HG02870 (cell line): ENCODE data around the gene MC1R.
"Not testable (repeated sequence)": the region's sequence is repeated elsewhere in the genome, so short reads cannot be mapped to it uniquely, and the experiment has no call there.

Experiments used
- ATAC-seq: cut with Tn5 transposase; IDR thresholded peaks from one replicate; pipeline ENCODE4 v1.9.1; 2021; ENCODE audit warnings: mild to moderate bottlenecking, moderate library complexity; ENCODE audit not compliant: unreplicated experiment

The MC1R gene

GRCh38 chr16:89934019-89934418, 15.4 kb downstream of the MC1R start:
- ATAC-seq, result not testable (repeated sequence)

DNA sequence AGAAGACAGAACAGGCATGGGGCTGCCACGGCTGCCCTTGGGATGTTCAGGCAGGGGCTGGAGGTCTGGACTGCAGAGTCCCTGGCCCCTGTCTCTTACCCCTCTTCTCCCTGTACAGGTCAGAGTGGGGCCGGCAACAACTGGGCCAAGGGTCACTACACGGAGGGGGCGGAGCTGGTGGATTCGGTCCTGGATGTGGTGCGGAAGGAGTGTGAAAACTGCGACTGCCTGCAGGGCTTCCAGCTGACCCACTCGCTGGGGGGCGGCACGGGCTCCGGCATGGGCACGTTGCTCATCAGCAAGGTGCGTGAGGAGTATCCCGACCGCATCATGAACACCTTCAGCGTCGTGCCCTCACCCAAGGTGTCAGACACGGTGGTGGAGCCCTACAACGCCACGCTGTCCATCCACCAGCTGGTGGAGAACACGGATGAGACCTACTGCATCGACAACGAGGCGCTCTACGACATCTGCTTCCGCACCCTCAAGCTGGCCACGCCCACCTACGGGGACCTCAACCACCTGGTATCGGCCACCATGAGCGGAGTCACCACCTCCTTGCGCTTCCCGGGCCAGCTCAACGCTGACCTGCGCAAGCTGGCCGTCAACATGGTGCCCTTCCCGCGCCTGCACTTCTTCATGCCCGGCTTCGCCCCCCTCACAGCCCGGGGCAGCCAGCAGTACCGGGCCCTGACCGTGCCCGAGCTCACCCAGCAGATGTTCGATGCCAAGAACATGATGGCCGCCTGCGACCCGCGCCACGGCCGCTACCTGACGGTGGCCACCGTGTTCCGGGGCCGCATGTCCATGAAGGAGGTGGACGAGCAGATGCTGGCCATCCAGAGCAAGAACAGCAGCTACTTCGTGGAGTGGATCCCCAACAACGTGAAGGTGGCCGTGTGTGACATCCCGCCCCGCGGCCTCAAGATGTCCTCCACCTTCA, 16.2 kb downstream of the MC1R start:
- ATAC-seq, result no peak

DNA sequence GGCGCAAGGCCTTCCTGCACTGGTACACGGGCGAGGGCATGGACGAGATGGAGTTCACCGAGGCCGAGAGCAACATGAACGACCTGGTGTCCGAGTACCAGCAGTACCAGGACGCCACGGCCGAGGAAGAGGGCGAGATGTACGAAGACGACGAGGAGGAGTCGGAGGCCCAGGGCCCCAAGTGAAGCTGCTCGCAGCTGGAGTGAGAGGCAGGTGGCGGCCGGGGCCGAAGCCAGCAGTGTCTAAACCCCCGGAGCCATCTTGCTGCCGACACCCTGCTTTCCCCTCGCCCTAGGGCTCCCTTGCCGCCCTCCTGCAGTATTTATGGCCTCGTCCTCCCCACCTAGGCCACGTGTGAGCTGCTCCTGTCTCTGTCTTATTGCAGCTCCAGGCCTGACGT, 17.0 kb downstream of the MC1R start:
- ATAC-seq, result not testable (repeated sequence)

DNA sequence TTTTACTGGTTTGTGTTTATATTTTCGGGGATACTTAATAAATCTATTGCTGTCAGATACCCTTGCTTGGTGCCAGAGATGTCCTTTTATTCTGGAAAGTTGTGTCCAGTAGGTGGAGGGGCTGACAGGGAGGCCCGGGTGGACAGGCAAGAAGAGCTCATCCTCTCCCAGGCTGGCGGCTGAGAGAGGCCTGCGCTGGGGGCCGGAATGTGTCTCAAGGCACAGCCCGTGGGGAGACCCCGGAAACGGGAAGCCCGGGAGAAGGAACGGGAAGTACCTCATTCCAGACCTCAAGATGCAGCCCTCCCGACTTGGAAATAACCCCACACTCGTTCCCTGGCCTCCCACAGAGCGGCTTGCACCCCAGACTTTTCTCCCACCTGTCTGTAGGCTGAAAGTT, 17.4 kb downstream of the MC1R start:
- ATAC-seq, result no peak

DNA sequence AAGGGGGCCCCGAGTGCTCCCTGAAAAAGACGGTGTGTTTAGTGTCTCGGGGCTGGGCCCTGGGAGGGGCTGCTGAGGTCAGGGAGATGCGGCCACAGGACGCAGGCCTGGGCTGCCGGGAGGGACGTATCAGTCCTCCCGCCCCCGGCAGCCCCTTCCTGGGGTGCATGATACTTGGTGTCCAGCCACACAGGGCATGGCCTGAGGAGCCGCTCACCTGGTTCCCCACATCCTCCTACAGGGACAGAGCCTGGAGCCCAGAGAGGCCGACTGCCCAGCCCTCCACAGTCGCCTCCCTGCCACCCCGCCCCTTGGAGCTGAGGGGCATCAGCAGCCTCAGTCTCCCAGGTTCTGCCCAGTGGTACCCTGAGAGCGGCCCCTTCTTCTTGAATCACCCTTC, 17.8 kb downstream of the MC1R start:
- no peak for ATAC-seq

DNA sequence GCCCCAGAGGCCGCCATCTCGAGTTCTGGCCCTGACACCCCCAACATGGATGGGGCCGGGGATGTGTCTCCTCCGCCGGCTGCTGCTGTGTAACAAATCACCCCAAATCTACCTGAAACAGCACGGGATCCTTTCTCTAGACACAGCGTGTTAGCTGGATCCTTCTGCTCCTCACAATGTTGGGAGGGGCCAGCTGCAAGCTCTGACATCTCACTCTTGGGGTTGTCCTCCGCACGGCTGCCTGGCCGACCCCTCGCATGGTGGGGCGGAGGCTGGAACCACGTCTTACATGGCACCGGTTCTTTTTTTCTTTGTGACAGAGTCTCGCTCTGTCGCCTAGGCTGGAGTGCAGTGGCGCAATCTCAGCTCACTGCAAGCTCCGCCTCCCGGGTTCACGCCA, 18.3 kb downstream of the MC1R start:
- ATAC-seq, result no peak

DNA sequence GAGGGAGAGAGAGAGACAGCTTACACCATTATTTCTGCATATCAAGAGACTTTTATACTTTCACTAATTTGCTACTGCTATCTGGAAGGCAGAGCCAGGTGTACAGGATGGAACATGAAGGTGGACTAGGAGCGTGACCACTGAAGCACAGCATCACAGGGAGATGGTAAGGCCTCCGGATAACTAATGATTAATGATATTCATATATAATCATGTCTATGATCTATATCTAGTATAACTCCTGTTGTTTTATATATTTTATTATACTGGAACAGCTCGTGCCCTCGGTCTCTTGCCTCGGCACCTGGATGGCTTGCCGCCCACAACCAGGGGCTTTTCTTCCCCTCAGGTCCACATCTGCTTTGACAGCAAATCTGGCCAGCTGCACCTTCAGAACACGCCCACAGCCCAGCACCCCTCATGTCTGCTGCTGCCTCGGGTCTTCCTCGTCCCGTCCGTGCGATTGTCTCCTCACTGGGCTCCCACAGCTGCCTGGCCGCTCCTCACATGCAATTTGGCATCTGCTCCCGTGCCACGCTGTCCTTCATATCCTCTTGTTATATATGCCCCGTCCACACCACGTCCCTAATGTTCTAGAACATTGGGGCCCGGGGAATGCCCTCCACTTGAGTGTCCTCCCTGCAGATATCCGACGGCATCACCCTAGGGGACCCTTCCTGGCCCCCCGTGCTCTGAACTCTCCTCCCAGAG, 19.7 kb downstream of the MC1R start:
- no peak for ATAC-seq

GRCh38 chr16:89944773-89945172, 26.1 kb downstream of the MC1R start:
- ATAC-seq, result no peak

DNA sequence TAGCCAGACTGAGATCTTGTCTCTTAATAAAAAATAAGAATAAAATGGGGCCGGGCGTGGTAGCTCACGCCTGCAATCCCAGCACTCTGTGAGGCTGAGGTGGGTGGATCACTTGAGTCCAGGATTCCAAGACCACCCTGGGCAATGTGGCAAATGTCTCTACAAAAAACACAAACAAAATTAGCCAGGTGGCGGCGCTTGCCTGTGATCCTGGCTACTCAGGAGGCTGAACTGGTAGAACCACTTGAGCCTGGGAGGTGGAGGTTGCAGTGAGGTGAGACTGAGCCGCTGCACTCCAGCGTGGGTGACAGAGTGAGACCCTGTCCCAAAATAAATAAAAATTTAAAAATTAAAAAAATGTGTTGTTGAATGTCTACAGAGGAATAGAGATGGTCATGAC, 27.0 kb downstream of the MC1R start:
- no peak for ATAC-seq

DNA sequence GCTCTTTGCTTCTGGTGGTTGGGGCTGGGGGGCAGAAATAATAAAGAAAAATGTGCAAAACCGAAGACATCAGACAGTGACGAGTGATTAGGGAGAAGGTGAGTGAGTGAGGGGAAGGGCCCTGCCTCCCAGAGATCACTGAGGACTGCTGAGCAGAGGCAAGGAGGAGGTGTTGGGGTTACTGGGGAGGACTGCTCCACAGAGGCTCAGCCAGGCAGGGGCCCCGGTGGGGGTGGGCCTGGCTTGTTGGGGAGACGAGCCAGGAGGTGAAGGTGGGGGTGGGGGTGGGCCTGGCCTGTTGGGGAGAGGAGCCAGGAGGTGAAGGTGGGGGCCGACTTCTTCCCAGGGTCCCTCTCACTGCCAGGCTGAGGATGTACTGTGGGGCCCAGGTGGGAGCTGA, 27.9 kb downstream of the MC1R start:
- ATAC-seq, result no peak

GRCh38 chr16:89949121-89949742, 30.6 kb downstream of the MC1R start:
- ATAC-seq, result no peak

DNA sequence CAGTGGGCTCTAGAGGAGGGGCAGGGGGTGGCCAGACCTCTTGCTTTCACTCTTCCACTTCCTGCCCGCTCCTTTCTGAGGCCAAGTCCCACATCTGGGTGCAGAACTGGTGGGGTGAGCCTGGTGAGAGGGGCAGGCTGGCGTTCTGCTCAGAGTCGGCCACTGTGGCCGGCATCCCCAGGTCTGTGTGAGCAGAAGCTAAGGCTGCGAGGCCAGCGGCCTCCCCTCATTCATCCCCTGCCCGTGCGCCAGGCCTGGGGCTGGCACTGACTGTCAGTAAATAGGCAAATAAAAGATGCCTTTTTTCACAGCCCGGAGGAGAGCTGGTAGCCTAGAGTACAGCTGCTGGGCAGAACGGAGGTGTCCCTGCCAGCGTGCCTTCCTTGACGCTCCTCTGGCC, 31.1 kb downstream of the MC1R start:
- ATAC-seq, result no peak

- ATAC-seq, result no peak
These were observed 32.8 kb downstream of the MC1R start for GRCh38 chr16:89951509-89951908.

DNA sequence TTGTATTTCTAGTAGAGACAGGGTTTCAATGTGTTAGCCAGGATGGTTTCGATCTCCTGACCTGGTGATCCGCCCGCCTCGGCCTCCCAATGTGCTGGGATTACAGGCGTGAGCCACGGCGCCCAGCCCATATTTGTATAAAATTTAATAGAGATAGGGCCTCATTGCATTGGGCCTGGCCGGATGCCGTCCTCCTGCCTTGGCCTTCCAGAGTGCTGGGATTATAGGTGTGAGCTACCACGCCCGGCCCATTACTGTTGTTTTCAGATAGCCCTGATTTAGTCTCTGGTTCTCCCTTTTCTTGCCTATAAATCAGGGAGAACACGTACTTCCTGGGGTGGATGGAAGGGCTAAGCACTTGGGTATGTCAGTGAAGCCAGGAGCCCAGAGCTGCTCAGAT, 33.4 kb downstream of the MC1R start:
- no peak for ATAC-seq

DNA sequence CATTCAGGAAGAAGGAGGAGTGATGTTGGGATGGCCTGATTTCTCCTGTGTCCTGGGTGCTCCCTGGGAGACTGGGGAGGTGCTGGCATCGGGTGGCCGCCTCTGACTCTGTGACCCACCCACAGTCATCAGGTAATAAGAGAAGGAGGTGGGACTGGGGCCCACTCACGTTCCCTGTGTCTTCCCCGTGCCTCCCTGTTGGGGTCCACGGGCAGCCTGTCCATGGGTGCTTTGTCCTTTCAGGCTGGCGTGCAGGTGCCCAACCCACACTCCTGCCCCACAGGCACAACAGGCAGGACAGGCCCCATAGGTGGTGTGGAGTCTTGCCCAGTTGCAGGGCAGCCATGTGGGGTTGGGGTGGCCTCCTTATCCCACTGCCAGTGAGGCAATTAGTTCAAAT, 33.9 kb downstream of the MC1R start:
- ATAC-seq, result no peak

DNA sequence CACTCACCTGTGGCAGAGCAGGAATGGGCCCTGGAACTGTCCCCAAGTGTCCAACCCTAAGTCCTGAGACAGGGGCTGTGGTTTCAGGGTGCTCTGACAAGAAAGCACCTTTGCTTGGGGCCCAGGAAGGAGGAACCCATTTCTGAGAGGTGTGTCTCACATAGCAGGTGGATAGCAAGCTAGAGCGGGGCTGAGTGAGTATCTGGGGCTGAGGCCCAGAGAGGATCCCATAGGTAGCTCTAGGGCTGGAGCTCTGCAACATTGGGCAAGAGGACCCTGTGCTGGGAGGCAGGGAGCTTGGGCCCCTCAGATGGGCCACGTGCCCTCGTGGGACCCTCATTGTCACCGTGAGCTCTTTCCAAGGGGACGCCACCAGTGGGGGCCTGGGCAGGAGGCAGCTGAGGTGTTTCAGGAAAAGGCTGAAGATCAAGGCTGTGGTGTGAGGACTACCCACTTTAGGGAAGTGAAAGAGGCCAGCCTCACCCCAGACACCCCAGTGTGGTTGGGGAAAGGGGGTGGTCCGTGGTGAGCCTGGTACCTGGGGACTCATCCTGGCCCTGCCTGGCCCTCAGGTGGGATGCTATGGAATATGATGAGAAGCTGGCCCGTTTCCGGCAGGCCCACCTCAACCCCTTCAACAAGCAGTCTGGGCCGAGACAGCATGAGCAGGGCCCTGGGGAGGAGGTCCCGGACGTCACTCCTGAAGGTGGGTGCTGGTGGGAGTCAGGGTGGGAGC, 35.2 kb downstream of the MC1R start:
- ATAC-seq, result peak; percentile 65

DNA sequence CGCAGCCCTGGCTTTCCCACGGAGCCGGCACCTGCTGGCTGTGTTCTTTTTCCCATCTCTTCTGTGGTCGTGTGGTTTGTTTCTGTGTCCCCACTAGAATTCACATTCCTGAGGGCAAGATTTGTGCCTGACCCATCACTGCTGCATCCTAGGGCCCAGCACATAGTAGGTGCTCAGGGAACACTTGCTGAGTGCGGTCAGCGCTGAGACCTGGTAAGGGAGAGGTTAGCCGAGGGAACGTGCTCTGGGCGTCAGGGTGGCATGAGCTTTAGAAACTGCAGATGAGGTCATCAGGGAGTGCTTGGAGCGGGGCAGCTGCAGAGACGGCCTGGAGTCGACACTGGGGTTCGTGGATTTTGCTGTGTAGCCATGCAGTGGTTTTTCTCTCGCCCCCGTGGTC, 35.8 kb downstream of the MC1R start:
- no peak for ATAC-seq

- no peak for ATAC-seq
These were observed 36.5 kb downstream of the MC1R start for GRCh38 chr16:89955001-89955685.

DNA sequence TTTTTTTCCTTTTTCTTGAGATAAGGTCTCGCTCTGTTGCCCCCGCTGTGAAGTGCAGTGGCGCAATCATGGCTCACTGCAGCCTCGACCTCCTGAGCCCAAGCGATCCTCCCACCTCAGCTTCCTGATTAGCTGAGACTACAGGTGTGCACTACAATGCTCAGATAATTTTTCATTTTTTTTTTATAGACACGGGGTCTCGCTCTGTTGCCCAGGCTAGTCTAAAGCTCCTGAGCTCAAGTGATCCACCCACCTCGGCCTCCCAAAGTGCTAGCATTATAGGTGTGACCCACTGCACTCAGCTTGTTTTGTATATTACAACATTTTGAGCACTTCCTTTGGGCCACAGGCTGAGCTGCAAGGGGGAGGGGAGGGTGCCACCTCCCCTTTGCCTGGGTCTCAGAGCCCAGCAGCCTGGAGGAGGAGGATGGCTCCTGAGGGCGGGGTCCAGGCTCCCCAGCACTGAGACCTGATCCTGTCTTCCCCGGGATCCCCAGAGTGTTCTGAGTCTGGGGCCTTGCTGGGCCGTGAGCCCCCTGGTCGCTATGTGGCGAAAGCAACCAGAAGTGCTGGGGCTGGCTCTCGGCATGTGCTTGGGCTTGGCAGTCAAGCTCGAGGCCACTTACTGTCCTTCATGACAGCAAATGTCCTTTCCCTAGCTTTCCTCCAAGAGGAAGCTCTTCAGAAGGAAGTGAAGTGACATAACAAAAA, 38.0 kb downstream of the MC1R start:
- ATAC-seq, result no peak

DNA sequence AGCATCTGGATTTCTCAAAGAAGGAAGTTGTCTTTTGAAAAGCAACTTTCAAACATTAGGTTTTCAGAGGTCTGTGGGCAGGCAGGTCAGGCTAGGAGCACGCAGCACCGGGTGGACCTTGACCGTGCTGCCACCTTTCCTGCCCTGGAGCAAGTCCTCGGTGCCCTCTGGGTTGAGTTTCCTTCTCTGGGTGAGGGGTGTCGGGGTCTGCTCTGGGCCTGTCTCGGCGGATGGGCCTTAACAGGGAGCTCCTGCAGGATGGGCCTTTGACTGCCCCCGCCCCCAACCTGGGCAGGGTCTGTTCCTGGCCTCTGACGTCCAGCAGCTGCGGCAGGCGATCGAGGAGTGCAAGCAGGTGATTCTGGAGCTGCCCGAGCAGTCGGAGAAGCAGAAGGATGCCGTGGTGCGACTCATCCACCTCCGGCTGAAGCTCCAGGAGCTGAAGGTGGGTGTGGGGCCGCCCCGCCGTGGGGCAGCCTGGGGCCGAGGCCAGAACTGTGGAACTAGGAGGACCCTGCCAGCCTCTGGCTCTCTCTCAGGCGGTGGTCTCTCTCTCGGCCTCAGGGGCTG, 38.6 kb downstream of the MC1R start:
- no peak for ATAC-seq
